HepG2 (cell line): ENCODE data around the gene C11orf42. TPM values are rescaled to one million over a fixed set of nuclear protein-coding genes. Genes with fewer than 3 reads are reported as not detected.

Source experiments
- AKNA ChIP-seq: sonication (generic); formaldehyde crosslinking; IDR thresholded peaks from 2 replicates; pipeline ENCODE4 v1.4.0; 2020; ENCODE audit warnings: missing genetic modification reagents, borderline replicate concordance
- CBX1 ChIP-seq: IDR thresholded peaks from one replicate; pipeline ENCODE4 v1.6.1; 2016; ENCODE audit warnings: antibody characterized with exemption, low read depth
- DZIP1 ChIP-seq: sonication (generic); formaldehyde crosslinking; IDR thresholded peaks from 2 replicates; pipeline ENCODE4 v1.5.0; 2020; ENCODE audit warnings: mild to moderate bottlenecking, missing genetic modification reagents
- FOXJ3 ChIP-seq: sonication (generic); formaldehyde crosslinking; IDR thresholded peaks from 2 replicates; pipeline ENCODE4 v1.4.0; 2020; ENCODE audit warnings: missing genetic modification reagents, mild to moderate bottlenecking, borderline replicate concordance
- GTF3A ChIP-seq: sonication (generic); formaldehyde crosslinking; conservative IDR thresholded peaks from 2 replicates; pipeline ENCODE4 v1.4.0; 2020; ENCODE audit warnings: mild to moderate bottlenecking, missing genetic modification reagents
- HMGXB4 ChIP-seq, 2 experiments: sonication (generic) in 1 of 2; formaldehyde crosslinking in 1 of 2; IDR thresholded peaks; 2 replicates each; pipeline versions ENCODE4 v1.4.0 to v1.6.1; 2018 to 2020; ENCODE audit warnings: missing genetic modification reagents in 2 of 2, borderline replicate concordance in 1 of 2, low read depth in 1 of 2, mild to moderate bottlenecking in 1 of 2, missing biosample characterization in 1 of 2
- IRF1 ChIP-seq: sonication (generic); formaldehyde crosslinking; IDR thresholded peaks from 2 replicates; pipeline ENCODE4 v1.4.0; 2020; ENCODE audit warnings: low read depth, mild to moderate bottlenecking, missing genetic modification reagents
- MYC ChIP-seq: sonication (generic); formaldehyde crosslinking; IDR thresholded peaks from 2 replicates; pipeline ENCODE4 v1.9.0; 2021; ENCODE audit warnings: missing genetic modification reagents, borderline replicate concordance
- ZFY ChIP-seq: sonication (generic); formaldehyde crosslinking; IDR thresholded peaks from 2 replicates; pipeline ENCODE4 v1.4.0; 2020; ENCODE audit warnings: missing genetic modification reagents
- ZNF282 ChIP-seq: fragments of 450-650 bp; IDR thresholded peaks from 2 replicates; pipeline ENCODE4 v1.6.1; 2018; ENCODE audit not compliant: partially characterized antibody
- polyA plus RNA-seq, 8 experiments: library from polyadenylated mRNA; depleted of rRNA in 3 of 8; stranded (reverse) in 7 of 8; unstranded in 1 of 8; fragments of >200 nt; fragmentation: Illumina TruSeq in 4 of 8; extraction: Trizol in 4 of 8; gene quantifications; 2 replicates each; pipeline versions ENCODE4 v1.2.1 to v1.2.3, GENCODE V29; 2011 to 2016; ENCODE audit warnings: low read depth in 4 of 8, missing spikeins in 1 of 8, mixed read lengths in 1 of 8; ENCODE audit not compliant: insufficient read depth in 1 of 8
- total RNA-seq, 5 experiments: library from RNA; depleted of rRNA; stranded (reverse); fragments of >200 nt; fragmentation: Illumina TruSeq; extraction: Trizol; gene quantifications; 2 replicates each; pipeline ENCODE4 v1.2.3, GENCODE V29; 2016; ENCODE audit warnings: low read depth in 1 of 5
- TF ChIP-seq, protein P1 (sequence below): sonication (generic); formaldehyde crosslinking; IDR thresholded peaks from 2 replicates; pipeline ENCODE4 v1.4.0; 2020; ENCODE audit warnings: mild to moderate bottlenecking, missing genetic modification reagents, borderline replicate concordance

C11orf42 gene
- total and polyA plus RNA-seq, 2 of the 13 experiments (the other 11 are each of a cell fraction or from before 2014, with no cell fraction given), result not detected

GRCh38 chr11:6216501-6216900 lies 11.1 kb downstream of the C11orf42 start (continued):
- no peak for TF ChIP-seq GTF3A (CRISPR knock-in tag)
- no peak for TF ChIP-seq DZIP1 (CRISPR knock-in tag)
- TF ChIP-seq, protein P1, sequence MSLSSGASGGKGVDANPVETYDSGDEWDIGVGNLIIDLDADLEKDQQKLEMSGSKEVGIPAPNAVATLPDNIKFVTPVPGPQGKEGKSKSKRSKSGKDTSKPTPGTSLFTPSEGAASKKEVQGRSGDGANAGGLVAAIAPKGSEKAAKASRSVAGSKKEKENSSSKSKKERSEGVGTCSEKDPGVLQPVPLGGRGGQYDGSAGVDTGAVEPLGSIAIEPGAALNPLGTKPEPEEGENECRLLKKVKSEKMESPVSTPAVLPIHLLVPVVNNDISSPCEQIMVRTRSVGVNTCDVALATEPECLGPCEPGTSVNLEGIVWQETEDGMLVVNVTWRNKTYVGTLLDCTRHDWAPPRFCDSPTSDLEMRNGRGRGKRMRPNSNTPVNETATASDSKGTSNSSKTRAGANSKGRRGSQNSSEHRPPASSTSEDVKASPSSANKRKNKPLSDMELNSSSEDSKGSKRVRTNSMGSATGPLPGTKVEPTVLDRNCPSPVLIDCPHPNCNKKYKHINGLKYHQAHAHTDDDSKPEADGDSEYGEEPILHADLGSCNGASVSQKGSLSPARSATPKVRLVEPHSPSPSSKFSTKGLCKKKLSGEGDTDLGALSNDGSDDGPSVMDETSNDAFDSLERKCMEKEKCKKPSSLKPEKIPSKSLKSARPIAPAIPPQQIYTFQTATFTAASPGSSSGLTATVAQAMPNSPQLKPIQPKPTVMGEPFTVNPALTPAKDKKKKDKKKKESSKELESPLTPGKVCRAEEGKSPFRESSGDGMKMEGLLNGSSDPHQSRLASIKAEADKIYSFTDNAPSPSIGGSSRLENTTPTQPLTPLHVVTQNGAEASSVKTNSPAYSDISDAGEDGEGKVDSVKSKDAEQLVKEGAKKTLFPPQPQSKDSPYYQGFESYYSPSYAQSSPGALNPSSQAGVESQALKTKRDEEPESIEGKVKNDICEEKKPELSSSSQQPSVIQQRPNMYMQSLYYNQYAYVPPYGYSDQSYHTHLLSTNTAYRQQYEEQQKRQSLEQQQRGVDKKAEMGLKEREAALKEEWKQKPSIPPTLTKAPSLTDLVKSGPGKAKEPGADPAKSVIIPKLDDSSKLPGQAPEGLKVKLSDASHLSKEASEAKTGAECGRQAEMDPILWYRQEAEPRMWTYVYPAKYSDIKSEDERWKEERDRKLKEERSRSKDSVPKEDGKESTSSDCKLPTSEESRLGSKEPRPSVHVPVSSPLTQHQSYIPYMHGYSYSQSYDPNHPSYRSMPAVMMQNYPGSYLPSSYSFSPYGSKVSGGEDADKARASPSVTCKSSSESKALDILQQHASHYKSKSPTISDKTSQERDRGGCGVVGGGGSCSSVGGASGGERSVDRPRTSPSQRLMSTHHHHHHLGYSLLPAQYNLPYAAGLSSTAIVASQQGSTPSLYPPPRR (CRISPR knock-in tag), result no peak
- no peak for TF ChIP-seq AKNA (CRISPR knock-in tag)
- no peak for TF ChIP-seq ZNF282
- TF ChIP-seq MYC (CRISPR knock-in tag), result no peak
- no peak for TF ChIP-seq FOXJ3 (CRISPR knock-in tag)
- no peak for TF ChIP-seq HMGXB4 (CRISPR knock-in tag; IDR thresholded peaks at IDR 0.05; ENCODE audit: borderline replicate concordance in 1 of 2, low read depth in 1 of 2)
- TF ChIP-seq IRF1, result no peak
- no peak for TF ChIP-seq ZFY
- TF ChIP-seq CBX1, result no peak
